Measurements from ENCODE around the gene MTA3.

MTA3 gene

DNA sequence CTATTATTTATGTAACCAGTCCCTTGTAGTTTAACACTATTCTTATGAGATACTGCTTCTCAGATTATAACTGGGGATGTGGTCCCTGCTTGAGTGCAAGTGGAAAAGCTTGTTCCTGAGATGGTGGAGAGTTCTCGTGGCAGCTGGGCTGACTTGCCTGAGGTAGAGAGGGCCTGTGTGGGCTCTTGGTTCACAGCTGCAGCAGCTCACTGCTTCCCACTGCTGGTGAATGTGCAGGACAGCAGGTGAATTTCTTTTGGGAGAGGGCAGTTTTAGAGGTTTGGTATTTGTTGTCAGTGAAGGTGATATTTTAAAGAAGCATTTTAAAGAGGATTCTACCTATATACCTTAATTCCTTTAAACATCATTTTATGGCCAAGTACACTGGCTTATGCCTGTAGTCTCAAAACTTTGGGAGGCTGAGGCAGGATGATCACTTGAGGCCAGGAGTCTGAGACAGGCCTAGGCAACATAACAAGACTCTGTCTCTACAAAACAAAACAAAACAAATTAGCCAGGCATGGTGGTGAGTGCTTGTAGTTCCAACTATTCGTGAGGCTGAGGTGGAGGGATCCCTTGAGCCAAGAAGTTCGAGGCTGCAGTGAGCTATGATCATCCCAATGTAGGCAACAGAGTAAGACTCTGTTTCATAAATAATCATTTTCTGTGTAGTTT lies 94.8 kb downstream of the MTA3 start:
- TF ChIP-seq, protein P1, sequence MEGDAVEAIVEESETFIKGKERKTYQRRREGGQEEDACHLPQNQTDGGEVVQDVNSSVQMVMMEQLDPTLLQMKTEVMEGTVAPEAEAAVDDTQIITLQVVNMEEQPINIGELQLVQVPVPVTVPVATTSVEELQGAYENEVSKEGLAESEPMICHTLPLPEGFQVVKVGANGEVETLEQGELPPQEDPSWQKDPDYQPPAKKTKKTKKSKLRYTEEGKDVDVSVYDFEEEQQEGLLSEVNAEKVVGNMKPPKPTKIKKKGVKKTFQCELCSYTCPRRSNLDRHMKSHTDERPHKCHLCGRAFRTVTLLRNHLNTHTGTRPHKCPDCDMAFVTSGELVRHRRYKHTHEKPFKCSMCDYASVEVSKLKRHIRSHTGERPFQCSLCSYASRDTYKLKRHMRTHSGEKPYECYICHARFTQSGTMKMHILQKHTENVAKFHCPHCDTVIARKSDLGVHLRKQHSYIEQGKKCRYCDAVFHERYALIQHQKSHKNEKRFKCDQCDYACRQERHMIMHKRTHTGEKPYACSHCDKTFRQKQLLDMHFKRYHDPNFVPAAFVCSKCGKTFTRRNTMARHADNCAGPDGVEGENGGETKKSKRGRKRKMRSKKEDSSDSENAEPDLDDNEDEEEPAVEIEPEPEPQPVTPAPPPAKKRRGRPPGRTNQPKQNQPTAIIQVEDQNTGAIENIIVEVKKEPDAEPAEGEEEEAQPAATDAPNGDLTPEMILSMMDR (IDR thresholded peaks at IDR 0.05; ENCODE audit: control extremely low read depth, extremely low read depth, low read depth, missing control alignments): peak; percentile 98
- ChIA-PET CTCF (interaction anchor here (0.6 to 3.6 kb wide), 55 partner anchors 9 to 567 kb away, joined by 3 to 55 read pairs (median 4); partner anchors contain the start of genes COX7A2L and KCNG3), POLR2A (interaction anchor here (0.6 kb wide), 1 partner anchor 316 kb away, joined by 5 read pairs; no protein-coding TSS in a partner anchor)
- peak; percentile 78 for DNase-seq (ENCODE audit: extremely low spot score)

DNA sequence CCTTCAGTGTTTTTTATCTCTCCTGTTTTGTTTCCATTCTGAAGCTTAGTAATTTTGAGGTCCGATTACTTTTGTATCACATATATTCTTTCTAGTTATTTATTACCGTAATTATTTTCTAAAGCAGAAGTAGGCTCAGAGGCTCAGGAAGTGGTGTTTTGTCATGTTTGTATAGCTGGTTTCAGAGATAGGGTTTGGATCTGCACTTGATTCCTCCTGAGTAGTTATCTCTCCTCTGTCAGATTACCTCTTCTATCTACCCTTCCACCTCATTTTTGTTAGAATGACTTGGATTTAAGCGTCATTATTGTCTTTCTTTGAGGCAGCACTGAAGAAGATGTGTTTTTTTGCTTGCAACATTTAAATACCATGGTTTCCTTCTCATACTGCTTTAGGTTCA lies 95.4 kb downstream of the MTA3 start:
- TF ChIP-seq, protein P1 (IDR thresholded peaks at IDR 0.05; ENCODE audit: control extremely low read depth, extremely low read depth, low read depth, missing control alignments): no peak
- peak; percentile 13 for DNase-seq (ENCODE audit: extremely low spot score)
- POLR2A ChIA-PET: no interaction called here
- CTCF ChIA-PET: interaction anchor here (0.7 to 3.6 kb wide), 40 partner anchors 9 to 567 kb away, joined by 3 to 55 read pairs (median 4); partner anchors contain the start of genes COX7A2L and KCNG3

DNA sequence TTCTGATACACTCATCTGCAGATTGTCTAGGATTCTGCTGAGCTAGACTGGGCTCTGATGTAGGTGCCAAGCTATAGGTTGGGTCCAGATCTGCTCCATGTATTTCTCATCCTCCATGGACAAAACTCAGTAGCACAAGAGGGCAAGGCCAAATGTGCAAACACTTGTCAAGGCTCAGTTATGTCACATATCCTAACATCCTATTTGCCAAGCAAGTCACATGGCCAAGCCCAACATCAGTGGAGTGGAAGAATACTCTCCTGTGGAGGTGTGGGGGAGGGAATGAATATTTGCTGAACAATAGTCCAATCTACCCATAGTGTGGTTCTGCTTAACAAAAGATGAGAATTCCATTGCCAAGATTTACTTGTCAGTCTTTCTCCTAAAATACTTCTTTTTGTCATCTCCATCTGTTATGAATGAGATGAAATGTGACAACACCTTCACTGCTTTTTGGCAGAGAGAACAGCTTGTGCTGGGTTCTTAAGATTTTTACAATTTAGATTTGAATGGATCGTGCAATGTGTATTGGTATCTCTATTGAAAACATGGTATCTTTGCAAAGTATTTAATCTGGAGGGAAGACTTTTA lies 105.7 kb downstream of the MTA3 start:
- ChIA-PET POLR2A (no interaction called here), CTCF (interaction anchor here (1.0 to 8.1 kb wide), 6 partner anchors 10 to 868 kb away, joined by 3 to 55 read pairs (median 3); no protein-coding TSS in a partner anchor)
- DNase-seq (ENCODE audit: extremely low spot score): no peak
- TF ChIP-seq, protein P1 (IDR thresholded peaks at IDR 0.05; ENCODE audit: control extremely low read depth, extremely low read depth, low read depth, missing control alignments): no peak

DNA sequence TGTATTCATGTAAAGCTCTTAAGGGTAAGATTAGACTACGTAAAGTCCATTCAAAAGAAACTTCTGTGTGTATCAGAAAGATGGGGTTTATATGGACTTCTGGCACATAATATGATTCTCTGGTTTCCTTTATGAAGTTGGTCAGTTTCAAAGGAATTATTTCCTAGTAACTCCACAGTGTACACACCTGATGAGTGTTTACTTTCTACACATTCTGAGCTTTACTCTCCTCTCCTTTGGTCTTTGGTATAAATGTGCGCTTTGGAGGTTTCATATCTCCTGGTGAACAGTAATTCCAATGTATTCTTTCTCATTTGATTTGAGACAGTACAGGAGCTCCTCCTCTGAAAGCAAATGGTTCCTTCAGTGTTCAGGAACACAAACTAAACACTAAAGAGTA lies 107.4 kb downstream of the MTA3 start:
- TF ChIP-seq, protein P1 (IDR thresholded peaks at IDR 0.05; ENCODE audit: control extremely low read depth, extremely low read depth, low read depth, missing control alignments): no peak
- DNase-seq (ENCODE audit: extremely low spot score): no peak

DNA sequence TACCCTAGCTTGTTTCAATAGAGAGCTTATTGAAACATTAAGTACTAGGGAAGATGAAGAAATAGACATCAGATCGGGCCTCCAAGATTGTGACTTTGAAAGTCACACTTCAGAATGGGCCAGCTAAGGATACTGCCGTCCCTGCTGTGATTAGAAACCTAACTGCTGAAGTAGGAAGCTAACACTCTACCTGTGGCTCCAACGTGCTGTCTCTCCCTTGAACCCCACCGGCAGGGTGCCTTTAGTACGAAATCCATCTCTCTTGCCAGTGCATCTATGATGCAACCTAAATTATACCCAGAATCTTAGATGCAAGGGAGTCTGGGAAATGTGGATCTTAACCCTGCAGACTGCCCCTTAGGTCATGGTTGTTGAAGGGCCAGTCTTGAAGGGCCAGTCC lies 116.9 kb downstream of the MTA3 start:
- POLR2A ChIA-PET: no interaction called here
- TF ChIP-seq, protein P1 (IDR thresholded peaks at IDR 0.05; ENCODE audit: control extremely low read depth, extremely low read depth, low read depth, missing control alignments): no peak
- no peak for DNase-seq (ENCODE audit: extremely low spot score)
- CTCF ChIA-PET: interaction anchor here (0.6 to 2.3 kb wide), 2 partner anchors 9 to 64 kb away, joined by 3 to 9 read pairs; no protein-coding TSS in a partner anchor

More for the DNA sequence above, 107.4 kb downstream of the MTA3 start:
- POLR2A ChIA-PET: no interaction called here
- CTCF ChIA-PET: interaction anchor here (0.6 to 8.1 kb wide), 5 partner anchors 8 to 15 kb away, joined by 3 to 55 read pairs (median 6); no protein-coding TSS in a partner anchor

DNA sequence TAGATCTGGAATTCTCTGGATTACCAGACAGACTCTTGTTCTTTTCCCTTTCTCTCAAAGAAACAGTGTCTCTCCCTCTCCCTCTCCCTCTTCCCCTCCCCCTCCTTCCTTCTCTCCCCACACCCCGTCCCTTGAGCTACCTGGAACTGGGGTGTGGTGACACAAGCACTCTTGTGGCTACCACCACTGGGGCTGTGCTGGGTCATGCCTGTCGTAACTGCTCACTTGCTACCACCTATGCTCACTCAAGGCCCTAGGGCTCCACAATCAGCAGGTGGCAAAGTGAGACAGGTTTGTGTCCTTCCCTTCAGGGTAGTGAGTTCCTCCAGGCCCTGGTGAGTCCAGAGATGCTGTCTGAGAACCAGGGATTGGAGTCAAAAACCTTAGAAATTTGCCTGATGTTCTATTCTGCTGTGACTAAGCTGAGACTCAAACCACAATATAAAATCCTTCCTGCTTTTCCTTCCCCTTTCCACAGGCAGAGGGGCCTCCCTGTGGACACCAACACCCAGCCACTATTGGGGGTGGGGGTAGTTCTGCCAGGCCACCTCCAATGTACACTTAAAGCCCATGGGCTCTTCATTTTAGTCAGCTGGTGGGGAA lies 124.7 kb downstream of the MTA3 start:
- DNase-seq (ENCODE audit: extremely low spot score): no peak
- ChIA-PET CTCF (interaction anchor here (1.0 to 1.7 kb wide), 2 partner anchors 15 to 78 kb away, joined by 3 to 4 read pairs; no protein-coding TSS in a partner anchor), POLR2A (interaction anchor here (0.6 kb wide), 1 partner anchor 58 kb away, joined by 3 read pairs; no protein-coding TSS in a partner anchor)
- TF ChIP-seq, protein P1 (IDR thresholded peaks at IDR 0.05; ENCODE audit: control extremely low read depth, extremely low read depth, low read depth, missing control alignments): no peak

Data from GM10248 (cell line).